Keratinocyte (primary cell): ENCODE results near the gene ITGA11. TPM values are rescaled to one million over a fixed set of nuclear protein-coding genes. Genes with fewer than 3 reads are reported as not detected.
A peak's percentile ranks its signal among the peaks of the same experiment; 100 is the strongest.

Source experiments
- DNase-seq: peaks from one replicate; pipeline ENCODE4 v3.0.0-alpha.2; 2011; ENCODE audit warnings: low read depth, missing footprints, low spot score
- FAIRE-seq: peaks from 2 replicates; lab custom pipeline; 2011; peaks lifted over from hg19 to GRCh38; lab: Jason Lieb, UNC
- H2AFZ ChIP-seq: 2 replicates; pipeline ENCODE4 v1.6.0; 2012; ENCODE audit warnings: low read length, control low read depth, inconsistent platforms; ENCODE audit not compliant: control insufficient read depth
- H3K27ac ChIP-seq: 2 replicates; pipeline ENCODE4 v1.5.1; 2011; ENCODE audit warnings: low read length; ENCODE audit not compliant: control insufficient read depth, insufficient read depth
- H3K27me3 ChIP-seq: 3 replicates; pipeline ENCODE4 v1.6.0; 2011; ENCODE audit warnings: low read length; ENCODE audit not compliant: control insufficient read depth, insufficient read depth; ENCODE audit errors: extremely low read depth
- H3K36me3 ChIP-seq, 2 experiments: 2 replicates in 1 of 2; 3 replicates in 1 of 2; pipeline ENCODE4 v1.5.1; 2011; ENCODE audit warnings: low read length in 2 of 2, mild to moderate bottlenecking in 1 of 2; ENCODE audit not compliant: control insufficient read depth in 2 of 2, insufficient read depth in 2 of 2; ENCODE audit errors: extremely low read depth in 1 of 2
- H3K4me1 ChIP-seq: 3 replicates; pipeline ENCODE4 v1.5.1; 2011; ENCODE audit warnings: low read length; ENCODE audit not compliant: control insufficient read depth, insufficient read depth; ENCODE audit errors: extremely low read depth
- H3K4me2 ChIP-seq: 3 replicates; pipeline ENCODE4 v1.6.0; 2011; ENCODE audit warnings: low read depth, low read length; ENCODE audit not compliant: control insufficient read depth, insufficient read depth; ENCODE audit errors: extremely low read depth
- H3K4me3 ChIP-seq, 3 experiments: fragments of 200-600 bp in 1 of 3; sonication (generic) in 1 of 3; 2 replicates in 2 of 3; 3 replicates in 1 of 3; pipeline ENCODE4 v1.5.1; 2011 to 2016; ENCODE audit warnings: low read length in 3 of 3, mild to moderate bottlenecking in 3 of 3, control low read depth in 2 of 3, inconsistent platforms in 1 of 3, low read depth in 1 of 3, mixed read lengths in 1 of 3, mixed run types in 1 of 3, moderate library complexity in 1 of 3; ENCODE audit not compliant: control insufficient read depth in 2 of 3, insufficient read depth in 2 of 3; ENCODE audit errors: extremely low read depth in 1 of 3
- H3K79me2 ChIP-seq: 2 replicates; pipeline ENCODE4 v1.6.0; 2012; ENCODE audit warnings: low read length; ENCODE audit not compliant: control insufficient read depth, insufficient read depth
- H3K9ac ChIP-seq: 3 replicates; pipeline ENCODE4 v1.6.0; 2011; ENCODE audit warnings: low read length; ENCODE audit not compliant: control insufficient read depth, insufficient read depth; ENCODE audit errors: extremely low read depth
- H3K9me1 ChIP-seq: 3 replicates; pipeline ENCODE4 v1.6.0; 2011; ENCODE audit warnings: low read length; ENCODE audit not compliant: control insufficient read depth, insufficient read depth; ENCODE audit errors: extremely low read depth
- H3K9me3 ChIP-seq: 2 replicates; pipeline ENCODE4 v1.5.1; 2012; ENCODE audit warnings: low read depth, low read length; ENCODE audit not compliant: control insufficient read depth
- H4K20me1 ChIP-seq: 3 replicates; pipeline ENCODE4 v1.6.0; 2011; ENCODE audit warnings: low read length; ENCODE audit not compliant: control insufficient read depth, insufficient read depth; ENCODE audit errors: extremely low read depth
- EZH2 ChIP-seq: IDR thresholded peaks from one replicate; pipeline ENCODE4 v1.6.1; 2012; ENCODE audit warnings: inconsistent platforms, mild to moderate bottlenecking, low read length, moderate library complexity
- dilution Hi-C: fragments of 300-500 bp; cut with MboI; formaldehyde crosslinking; loops from one replicate; pipeline ENCODE4 v1.7.0; 2020; ENCODE audit warnings: low sequenced_read_pairs; ENCODE audit not compliant: extremely low pct_ligation_motif_present
- polyA plus RNA-seq, 5 experiments: library from polyadenylated mRNA; depleted of rRNA in 3 of 5; stranded (reverse) in 3 of 5; stranded (forward) in 1 of 5; unstranded in 1 of 5; fragments of >200 nt; gene quantifications; 1 replicate in 1 of 5; 2 replicates in 3 of 5; 3 replicates in 1 of 5; pipeline versions ENCODE4 v1.2.1 to v1.2.3, GENCODE V29; 2011 to 2012; ENCODE audit warnings: missing spikeins in 2 of 5, low read depth in 1 of 5, low replicate concordance in 1 of 5
- TF ChIP-seq, protein P1 (sequence below), 3 experiments: IDR thresholded peaks in 1 of 3; conservative IDR thresholded peaks in 1 of 3; optimal IDR thresholded peaks in 1 of 3; 2 replicates in 2 of 3; 3 replicates in 1 of 3; pipeline versions ENCODE3 to v1.5.1; 2011; ENCODE audit warnings: low read length in 3 of 3, mild to moderate bottlenecking in 3 of 3, moderate library complexity in 2 of 3, control low read depth in 1 of 3, inconsistent platforms in 1 of 3; ENCODE audit not compliant: insufficient read depth in 2 of 3; ENCODE audit errors: extremely low read depth in 1 of 3

ITGA11 gene
- polyA plus RNA-seq, 1 donor (not counting 4 experiments of a cell fraction or from before 2014, with no cell fraction given), result not detected

DNA sequence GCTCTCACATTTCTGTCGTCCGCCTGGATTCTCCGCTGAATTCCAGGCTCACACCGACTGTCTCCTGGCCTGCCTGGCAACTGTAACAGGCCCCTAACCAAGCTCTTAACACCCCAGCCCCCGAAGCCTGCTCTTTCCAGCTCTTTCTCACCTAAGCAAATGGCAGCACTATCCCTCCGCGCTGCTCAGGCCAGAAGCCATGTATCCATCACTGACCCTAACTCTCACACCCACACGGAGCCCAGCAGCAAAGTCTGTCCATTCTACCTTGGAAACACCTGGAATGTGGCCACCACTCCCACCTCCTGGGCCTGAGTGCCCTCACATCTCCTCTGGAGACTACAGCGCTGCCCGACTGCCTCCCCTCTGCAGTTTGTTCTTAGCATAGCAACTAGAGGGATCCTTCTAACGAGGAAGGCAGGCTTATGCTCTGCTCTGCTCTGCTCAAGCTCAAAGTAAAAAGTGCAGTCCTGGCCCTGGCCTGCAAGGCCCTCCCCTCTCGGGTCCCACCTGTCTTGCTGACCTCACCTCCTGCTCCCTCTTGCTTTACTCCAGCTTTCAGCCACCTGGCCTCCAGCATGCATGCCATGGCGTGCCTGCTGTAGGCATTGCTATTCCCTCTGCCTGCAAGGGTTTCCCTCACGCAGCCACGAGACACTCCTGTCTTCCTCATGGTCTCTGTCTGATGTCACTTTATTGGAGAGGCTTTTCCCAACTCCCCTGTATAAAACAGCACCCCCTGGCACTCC, 127.2 kb downstream of the ITGA11 start:
- peak; percentile 94 for FAIRE-seq
- peak overlapping the region; percentile 69 for H3K27ac ChIP-seq

GRCh38 chr15:68303560-68304436, 128.2 kb downstream of the ITGA11 start:
- Histone ChIP-seq H3K79me2 (no peaks in the 10 kb centered on the region), H3K9ac (peak overlapping the region; percentile 45), H3K36me3 (peaks cover 0 to 9% of the 10 kb centered on the region in 2 experiments), H3K27ac (peak overlapping the region; percentile 69), H3K27me3 (peaks cover 4% of the 10 kb centered on the region), H3K9me3 (no peaks in the 10 kb centered on the region), H2AFZ (no peak overlapping the region), H3K9me1 (peaks cover 6% of the 10 kb centered on the region), H3K4me1 (peaks cover 25% of the 10 kb centered on the region), H3K4me2 (no peak overlapping the region), H4K20me1 (no peaks in the 10 kb centered on the region), H3K4me3 (no peak overlapping the region)
- dilution Hi-C loops, result no loop called here
- FAIRE-seq (no peak), DNase-seq (no peak)
- TF ChIP-seq EZH2, result no peak
- TF ChIP-seq, protein P1, sequence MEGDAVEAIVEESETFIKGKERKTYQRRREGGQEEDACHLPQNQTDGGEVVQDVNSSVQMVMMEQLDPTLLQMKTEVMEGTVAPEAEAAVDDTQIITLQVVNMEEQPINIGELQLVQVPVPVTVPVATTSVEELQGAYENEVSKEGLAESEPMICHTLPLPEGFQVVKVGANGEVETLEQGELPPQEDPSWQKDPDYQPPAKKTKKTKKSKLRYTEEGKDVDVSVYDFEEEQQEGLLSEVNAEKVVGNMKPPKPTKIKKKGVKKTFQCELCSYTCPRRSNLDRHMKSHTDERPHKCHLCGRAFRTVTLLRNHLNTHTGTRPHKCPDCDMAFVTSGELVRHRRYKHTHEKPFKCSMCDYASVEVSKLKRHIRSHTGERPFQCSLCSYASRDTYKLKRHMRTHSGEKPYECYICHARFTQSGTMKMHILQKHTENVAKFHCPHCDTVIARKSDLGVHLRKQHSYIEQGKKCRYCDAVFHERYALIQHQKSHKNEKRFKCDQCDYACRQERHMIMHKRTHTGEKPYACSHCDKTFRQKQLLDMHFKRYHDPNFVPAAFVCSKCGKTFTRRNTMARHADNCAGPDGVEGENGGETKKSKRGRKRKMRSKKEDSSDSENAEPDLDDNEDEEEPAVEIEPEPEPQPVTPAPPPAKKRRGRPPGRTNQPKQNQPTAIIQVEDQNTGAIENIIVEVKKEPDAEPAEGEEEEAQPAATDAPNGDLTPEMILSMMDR (optimal IDR thresholded peaks at IDR 0.05 in 1 of 3, IDR thresholded peaks at IDR 0.05 in 1 of 3, conservative IDR thresholded peaks at IDR 0.05 in 1 of 3; ENCODE audit: extremely low read depth in 1 of 3, insufficient read depth in 2 of 3, low read length in 3 of 3), result no peak

More for the DNA sequence above, 127.2 kb downstream of the ITGA11 start:
- peaks cover 4% of the 10 kb centered on the region for H3K27me3 ChIP-seq
- no peaks in the 10 kb centered on the region for H4K20me1 ChIP-seq
- H3K9ac ChIP-seq, result peak overlapping the region; percentile 60
- peaks cover 6% of the 10 kb centered on the region for H3K9me1 ChIP-seq
- H2AFZ ChIP-seq, result peak overlapping the region; percentile 47
- peak; percentile 69 for DNase-seq
- H3K4me1 ChIP-seq, result peaks cover 25% of the 10 kb centered on the region
- H3K79me2 ChIP-seq, result no peaks in the 10 kb centered on the region
- dilution Hi-C loops, result no loop called here
- H3K4me3 ChIP-seq, result no peak overlapping the region
- peak overlapping the region; percentile 62 for H3K4me2 ChIP-seq
- H3K9me3 ChIP-seq, result no peaks in the 10 kb centered on the region
- no peak for TF ChIP-seq EZH2
- TF ChIP-seq, protein P1 (optimal IDR thresholded peaks at IDR 0.05 in 1 of 3, IDR thresholded peaks at IDR 0.05 in 1 of 3, conservative IDR thresholded peaks at IDR 0.05 in 1 of 3; ENCODE audit: extremely low read depth in 1 of 3, insufficient read depth in 2 of 3, low read length in 3 of 3), result peak in 1 of 3 experiments; percentile 0
- peaks cover 0 to 3% of the 10 kb centered on the region in 2 experiments for H3K36me3 ChIP-seq
